SH-SY5Y (cell line): ENCODE measurements around the gene GGA1.

Experiments used
- GATA2 ChIP-seq: IDR thresholded peaks from 2 replicates; pipeline ENCODE4 v1.6.1; 2011; ENCODE audit warnings: mild to moderate bottlenecking, low read depth, low read length
- GATA3 ChIP-seq: IDR thresholded peaks from 2 replicates; pipeline ENCODE4 v1.6.1; 2011; ENCODE audit warnings: low read depth, mild to moderate bottlenecking, low read length, moderate library complexity

DNA sequence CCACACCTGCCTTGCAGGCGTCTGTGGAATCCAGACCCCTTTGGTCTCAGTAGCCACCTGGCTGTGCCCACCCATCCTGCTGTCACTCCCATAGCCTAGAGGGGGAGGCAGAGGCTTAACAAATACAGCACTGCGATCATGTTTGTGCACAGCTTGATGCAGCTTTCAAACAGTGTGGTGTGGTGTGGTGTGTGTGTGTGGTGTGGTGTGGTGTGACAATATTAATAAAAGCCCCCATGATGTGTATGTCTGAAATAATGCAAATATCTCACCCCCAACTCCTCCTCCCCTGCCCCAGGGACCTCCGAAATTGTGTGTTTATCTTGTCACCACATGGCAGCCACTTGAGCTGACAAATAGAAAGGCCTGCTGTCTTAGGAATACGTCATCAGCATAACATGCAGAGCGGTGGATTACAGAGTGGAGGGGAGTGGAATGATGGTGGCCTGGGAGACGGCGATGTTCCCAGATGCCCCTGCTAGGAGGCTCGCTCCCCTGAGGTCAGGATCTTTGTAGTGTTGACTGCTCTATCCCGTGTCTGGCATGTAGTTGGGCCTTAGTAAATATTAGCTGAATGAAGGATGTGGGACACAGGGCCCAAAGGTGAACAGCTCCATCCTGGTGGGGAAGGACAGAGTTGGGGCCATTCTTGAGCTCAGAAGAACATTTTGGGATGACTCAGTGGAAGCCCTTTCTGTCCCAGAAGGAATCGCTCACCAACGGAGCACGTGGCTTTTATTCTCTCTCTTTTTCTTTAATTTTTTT is 52.7 kb downstream of the GGA1 start:
- no peak for TF ChIP-seq GATA2
- no peak for TF ChIP-seq GATA3
